ENCODE measurements around the gene PANK4. TPM values are rescaled to one million over a fixed set of nuclear protein-coding genes. Genes with fewer than 3 reads are reported as not detected.

The PANK4 gene
- total RNA-seq, 1 donor from 2014 or later: 37.1 TPM

DNA sequence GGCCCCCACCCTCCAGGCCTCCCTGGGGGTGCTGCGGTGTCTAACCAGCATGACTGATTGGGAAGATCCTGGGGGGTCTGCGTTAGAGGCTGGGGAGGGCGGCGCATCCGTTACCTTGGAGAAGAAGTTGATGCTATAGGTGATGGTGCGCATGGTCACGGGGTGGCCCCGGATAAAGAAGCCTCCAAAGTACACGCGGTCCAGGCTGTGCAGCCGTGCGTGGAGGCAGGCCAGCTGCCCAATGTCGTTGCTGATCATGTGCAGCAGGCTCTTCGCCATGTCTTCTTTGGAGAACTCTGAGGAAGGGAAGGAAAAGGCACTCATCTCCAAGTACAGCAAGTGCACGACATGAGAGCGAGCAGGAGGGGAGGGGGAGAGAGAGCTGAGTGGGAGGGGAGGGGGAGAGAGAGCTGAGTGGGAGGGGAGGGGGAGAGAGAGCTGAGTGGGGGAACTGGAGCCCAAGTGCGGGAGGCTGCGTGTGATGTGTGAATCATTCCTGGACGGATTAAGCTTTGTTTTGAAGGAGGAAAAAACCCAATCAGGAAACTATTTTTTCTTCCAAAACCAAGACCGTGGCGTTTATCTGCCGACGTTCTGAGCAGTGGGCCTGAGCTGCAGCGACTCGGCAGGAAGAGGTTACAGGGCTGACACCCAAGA is 7.2 kb downstream of the PANK4 start:
- DNase-seq (ENCODE audit: low spot score): no peak
- intact Hi-C loops (cut with DNase I): no loop called here

DNA sequence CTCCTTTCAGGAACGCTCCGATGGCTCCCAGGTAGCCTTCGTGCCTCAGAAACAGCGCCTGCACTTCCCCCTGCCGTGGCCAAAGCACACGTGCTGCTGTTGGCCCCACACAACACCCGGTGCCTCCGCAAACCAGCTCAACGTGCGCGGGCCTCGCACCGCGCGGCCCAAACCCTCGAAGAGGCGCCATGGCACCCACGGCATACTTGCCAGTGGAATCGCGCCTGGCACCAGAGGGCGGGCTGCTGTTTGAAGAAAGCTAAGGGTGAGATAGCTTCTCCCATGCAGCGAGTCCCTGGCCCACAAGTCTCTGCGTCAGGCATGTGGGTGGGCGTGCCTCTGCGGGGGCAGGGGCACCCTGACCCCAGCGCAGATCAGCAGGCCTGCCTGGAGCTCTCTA is 7.9 kb downstream of the PANK4 start:
- intact Hi-C loops (cut with DNase I): no loop called here
- DNase-seq (ENCODE audit: low spot score): no peak

DNA sequence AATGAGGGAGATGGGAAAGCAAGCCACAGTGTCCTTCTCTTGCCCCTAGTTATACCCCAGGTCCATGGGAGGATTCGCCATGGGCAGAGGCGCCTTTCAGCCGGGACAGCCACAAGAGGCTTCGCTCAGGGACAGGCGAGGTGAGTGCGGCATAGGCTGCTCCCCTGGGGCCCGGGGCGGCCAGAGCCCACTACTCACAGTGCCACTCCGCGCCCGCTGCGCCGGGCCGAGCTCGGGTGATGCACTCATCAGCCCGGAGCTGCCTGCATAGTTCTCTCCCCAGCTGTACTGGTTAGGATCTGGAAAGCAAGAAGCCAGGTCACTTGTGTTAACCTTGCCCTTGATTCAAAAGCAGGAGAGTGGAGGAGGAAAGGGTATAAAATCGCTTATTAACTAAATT is 8.4 kb downstream of the PANK4 start:
- no peak for DNase-seq (ENCODE audit: low spot score)
- intact Hi-C loops (cut with DNase I): no loop called here

DNA sequence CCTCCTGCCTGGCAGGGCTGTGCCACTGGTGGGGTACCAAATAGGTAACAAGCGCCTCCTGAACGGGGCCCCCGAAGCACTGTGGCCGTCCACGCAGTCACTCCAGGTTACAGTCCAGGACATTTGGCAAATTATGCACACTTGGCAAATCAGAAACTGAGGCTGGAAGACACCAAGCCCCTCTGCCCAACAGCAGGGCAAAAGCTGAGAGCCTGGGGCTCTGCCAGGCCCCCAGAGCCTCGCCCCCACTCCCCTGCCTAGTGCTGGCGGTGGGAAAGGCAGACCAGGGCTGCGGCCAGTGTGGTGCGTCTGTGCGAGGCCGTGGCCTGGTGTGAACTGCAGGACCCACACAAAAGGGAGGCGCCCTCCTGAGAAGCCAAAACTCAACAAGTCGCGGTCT is 9.4 kb downstream of the PANK4 start:
- intact Hi-C loops (cut with DNase I): no loop called here
- DNase-seq (ENCODE audit: low spot score): no peak

DNA sequence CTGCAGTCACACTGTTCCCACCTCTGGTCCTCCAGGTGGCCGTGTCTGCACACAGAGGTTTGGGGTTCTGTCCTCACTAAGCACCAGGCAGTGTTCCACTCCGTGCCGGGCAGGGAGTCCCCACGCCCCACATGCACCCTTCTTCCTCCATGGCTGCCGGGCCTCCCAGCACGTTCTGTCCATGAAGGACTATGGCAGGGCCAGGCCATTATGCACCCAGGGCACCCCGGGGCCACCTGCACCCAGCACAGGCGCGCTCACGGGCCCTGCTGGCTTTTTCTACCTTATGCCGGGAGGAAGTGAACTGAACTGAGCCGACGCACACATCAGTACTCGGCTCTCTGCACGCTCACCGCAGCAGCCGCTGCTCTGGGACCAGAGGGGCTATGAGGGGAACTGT is 10.3 kb downstream of the PANK4 start:
- intact Hi-C loops (cut with DNase I): no loop called here
- DNase-seq (ENCODE audit: low spot score): no peak

DNA sequence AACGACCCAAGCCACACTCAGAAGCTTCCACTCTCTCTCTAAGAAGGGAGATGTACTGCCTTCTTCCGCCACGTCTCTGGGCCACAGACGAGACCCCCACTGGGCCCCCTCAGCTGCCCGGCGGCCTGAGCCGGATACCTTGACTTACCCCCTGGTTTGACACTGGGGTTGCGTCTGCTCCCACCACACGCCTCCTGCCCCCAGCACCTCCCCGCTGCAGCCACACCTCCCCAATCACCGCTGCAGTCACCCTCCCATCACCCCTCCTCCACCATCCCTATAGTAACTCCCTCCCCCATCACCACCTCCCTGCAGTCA is 10.7 kb downstream of the PANK4 start:
- intact Hi-C loops (cut with DNase I): no loop called here
- no peak for DNase-seq (ENCODE audit: low spot score)

DNA sequence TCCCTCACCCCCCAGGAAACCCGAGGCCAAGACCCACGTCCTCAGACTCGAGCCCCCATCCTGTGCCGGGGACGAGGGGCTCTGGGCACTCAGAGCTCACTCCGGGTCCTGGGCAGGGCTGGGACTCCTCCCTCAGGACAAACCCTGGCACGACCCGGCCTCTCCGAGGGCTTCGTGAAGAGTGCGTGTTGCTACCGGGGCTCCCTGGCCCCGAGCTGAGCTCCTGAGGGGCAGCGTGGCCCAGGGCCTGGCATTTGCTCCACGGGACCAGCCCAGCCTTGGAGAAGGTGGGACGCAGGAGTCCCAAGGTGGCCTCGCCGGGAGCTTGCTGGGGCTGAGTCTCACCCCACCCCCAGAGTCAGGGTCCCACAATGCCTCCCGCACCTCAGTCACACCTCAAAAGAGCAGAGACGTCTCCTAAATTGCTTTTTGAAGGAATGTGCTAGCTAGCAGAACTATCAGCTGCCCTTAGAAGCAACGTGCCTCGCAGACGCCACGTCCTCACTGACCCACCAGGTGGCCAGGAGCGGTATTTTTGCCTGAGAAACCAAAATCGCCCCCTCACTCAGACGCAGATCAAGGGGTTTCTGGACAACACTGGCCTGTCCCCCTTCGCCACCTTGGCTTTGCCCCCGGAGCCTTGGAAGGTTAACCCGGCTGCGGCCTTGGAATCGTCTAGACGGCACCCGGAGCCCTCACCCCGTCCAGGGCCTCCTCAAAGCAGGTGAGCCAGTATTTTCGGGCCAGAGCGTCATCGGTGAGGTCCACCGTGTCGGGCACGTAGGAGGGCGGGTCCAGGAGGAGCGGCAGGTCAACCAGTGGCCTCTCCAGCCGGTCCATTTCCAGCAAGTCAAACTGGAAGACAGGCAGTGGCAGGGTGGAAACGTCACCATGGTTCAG is 11.3 kb downstream of the PANK4 start:
- DNase-seq (ENCODE audit: low spot score): no peak
- intact Hi-C loops (cut with DNase I): no loop called here

DNA sequence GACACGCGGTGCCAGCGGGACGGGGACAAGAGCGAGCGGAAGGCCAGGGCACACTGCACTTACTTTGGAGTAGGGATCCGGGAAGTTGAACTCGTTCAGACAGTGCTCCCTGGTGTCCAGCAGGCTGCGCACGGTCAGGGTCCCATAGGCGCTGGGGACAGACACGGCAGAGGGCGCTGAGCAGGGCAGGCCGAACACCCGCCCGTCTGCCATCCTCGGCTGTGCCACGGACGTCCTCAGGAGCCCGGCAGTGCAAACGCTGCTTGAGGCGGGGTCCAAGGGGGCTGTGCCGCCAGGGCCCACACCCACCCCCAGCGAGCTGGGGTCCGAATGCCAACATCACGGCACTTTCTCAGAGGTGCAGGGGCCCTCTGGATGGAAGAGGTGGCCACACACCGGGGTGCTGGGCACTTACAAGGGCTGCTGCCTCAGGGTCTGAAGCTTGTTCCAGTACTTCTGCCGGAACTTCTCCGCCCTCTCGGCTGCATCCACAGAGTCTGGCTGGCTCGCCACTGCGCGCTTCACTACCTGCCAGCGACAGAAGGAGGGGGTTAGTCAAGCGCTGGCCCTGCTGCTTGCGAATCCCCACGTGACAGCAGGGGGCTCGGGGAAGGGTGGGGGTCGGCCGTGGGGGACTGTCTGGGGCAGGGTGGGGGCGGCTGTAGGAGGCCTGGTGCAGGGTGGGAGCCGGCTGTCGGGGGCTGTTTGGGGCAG is 12.3 kb downstream of the PANK4 start:
- DNase-seq (ENCODE audit: low spot score): no peak
- intact Hi-C loops (cut with DNase I): no loop called here

DNA sequence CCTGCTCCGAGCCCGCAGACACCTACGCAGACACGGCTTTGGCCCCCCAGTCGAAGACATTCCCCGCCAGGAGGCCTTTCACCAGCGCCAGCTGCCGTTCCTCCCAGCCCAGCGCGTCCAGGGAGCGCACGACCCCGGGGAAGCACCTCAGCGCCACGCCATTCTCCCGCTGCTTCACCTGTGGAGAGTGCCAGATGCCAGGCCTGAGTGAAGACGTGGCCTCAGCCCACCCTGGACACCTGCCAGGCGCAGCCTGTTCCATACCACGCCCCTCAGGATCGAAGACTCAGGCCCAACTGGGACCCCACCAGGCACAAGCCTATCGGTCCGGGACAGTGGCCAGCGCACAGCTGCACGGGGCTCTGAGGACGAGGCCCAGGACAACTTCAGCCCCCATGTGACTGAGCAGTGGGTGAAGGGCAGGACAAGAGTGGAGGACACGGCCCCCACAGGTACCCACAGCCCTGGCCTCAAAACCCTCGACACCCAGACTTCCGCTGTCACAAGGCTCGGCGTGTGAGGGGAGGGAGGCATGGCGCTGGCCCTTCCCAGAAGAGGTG is 13.5 kb downstream of the PANK4 start:
- DNase-seq (ENCODE audit: low spot score): no peak
- intact Hi-C loops (cut with DNase I): no loop called here

DNA sequence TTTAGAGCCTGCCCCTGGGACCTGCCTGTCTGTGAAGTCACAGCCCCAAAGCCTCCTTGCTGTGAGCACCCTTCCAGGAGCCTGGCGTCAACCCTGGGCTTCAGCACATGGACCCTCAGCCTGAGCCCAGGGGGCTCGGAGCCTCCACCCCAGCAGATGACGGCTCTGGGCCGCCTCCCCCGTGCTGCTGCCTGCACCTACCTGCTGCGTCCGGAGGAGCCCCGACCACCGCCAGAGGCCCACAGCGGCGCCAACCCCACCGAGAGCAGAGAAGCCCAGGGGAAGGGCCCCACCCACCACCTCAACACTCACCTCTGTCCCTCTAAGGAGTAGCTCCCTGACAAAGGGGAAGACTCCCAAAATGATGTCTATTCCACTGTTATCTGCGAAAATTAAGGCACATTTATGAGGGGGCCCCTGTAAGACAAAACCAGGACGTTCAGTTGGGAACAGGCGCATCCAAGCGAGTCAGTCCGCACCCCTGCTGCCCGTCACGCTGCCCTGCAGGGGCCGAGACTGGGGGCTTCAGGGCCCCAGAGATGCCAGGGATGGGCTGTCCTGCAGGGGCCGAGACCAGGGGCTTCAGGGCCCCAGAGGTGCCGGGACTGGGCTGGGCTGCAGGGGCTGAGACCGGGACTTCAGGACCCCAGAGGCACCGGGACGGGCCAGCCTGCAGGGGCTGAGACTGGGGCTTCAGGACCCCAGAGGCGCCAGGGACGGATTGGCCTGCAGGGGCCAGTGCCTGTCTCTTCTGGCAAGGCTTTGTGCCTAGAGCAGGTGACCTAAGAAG is 15.8 kb downstream of the PANK4 start:
- no peak for DNase-seq (ENCODE audit: low spot score)
- intact Hi-C loops (cut with DNase I): no loop called here

DNA sequence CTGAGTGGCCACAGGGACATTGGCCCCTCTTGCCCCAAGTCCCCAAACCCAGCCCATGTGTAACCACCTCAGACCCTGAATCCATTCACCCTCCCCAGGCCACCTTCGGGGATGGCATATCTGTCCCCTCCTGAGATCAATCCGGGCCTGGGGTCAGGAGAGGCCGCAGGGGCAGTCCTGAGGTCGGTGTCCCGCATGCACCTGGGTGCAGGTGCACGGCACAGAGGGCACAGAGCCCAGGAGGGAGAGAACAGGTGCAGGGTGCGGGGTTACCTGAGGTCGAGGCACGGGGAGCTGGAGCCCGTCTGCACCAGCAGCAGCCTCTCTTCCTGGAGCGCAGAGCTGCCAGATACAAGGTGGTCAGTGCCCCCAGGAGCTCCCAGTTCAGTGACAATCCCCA is 16.8 kb downstream of the PANK4 start:
- intact Hi-C loops (cut with DNase I): no loop called here
- DNase-seq (ENCODE audit: low spot score): no peak

DNA sequence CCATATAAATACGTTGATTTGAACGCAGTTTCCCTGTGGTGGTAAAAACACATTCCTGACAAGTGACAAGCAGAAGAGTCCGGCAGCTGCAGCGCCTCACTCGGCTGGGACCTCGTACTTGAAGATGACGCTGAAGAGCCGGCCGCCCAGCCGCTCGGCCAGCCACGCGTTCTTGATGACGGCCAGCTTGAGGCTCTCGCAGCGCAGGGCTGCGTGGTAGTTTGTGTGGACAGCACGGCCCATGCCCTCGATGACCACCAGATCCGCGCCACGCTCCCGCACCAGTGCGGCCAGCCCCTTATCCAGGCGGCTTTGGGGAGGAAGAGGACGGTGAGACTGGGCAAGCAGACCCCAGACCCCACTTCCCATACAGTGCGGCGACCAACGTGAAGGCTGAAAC is 17.6 kb downstream of the PANK4 start:
- intact Hi-C loops (cut with DNase I): no loop called here

DNA sequence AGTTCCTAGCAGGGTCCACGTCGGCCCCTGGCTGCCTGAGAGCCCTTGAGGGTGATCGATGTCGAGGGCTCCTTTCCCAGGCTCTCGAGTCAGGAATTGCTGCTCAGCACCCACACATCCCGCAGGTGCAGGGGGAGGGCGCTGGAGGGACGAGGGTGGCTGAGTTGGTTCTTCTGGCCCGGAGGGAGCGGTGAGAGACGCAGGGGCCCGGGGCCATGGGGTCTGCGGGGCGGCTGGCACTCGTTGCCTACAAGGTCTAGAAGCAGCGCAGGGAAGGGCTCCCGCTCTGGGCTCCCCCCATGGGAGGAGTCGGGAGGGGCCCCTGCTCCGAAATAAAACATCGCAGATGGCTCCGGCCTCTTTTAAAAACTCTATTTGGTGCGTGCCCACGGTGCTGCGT is 18.2 kb downstream of the PANK4 start:
- intact Hi-C loops (cut with DNase I): no loop called here
- DNase-seq (ENCODE audit: low spot score): no peak

More for the DNA sequence above, 17.6 kb downstream of the PANK4 start:
- DNase-seq (ENCODE audit: low spot score): no peak

DNA sequence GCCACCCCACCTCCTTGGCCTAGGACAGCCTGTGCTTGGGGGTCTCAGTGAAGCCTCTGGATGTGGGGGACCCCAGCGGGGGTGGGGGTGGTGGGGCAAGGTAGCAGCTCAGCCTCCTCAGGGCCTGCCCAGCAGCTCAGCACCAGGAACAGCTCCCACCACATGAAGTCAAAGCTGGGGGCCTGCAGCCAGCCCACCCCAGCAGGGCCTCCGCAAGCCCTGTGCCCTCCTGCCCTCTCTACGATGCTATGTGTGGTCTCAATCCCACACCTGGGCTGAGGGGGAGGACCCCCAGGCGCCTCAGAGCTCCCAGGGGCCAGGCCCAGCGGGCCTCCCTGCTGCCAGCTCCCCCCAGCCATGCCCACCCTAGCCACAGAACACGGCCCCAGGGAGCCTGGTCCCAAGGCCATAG is 18.6 kb downstream of the PANK4 start:
- DNase-seq (ENCODE audit: low spot score): no peak
- intact Hi-C loops (cut with DNase I): no loop called here

DNA sequence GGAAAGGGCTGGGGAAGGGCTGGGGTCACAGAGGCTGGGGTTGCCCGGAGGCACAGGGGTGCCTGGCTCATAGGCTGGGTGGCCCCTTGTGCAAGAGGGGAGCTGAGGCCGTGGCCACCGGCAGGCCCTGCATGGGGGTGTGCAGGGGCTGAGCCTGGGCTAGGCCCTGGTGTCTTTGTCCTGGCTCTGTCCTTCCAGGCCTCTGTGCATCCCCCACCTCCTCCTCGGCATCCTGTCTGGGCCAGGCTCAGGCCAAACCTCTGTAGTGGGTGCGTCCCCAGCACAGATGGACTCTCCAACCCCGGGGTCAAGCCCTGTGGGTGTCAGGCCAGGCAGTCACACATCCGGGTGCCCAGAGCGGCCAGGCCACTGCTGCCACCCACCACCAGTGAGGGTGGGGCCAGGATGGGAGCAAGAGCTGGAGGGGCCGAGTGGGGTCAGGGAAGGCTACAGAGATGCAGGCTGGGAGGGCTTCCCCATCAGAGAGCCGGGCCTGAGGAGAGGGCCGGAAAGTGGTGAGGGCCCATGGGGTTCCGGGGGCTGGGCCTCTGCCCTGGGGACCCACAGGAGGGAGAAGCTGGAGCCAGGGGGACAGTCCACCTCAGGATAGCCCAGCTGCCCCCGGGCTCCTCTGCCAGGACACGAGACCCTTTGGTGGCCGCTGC is 19.4 kb downstream of the PANK4 start:
- no peak for DNase-seq (ENCODE audit: low spot score)
- intact Hi-C loops (cut with DNase I): no loop called here

DNA sequence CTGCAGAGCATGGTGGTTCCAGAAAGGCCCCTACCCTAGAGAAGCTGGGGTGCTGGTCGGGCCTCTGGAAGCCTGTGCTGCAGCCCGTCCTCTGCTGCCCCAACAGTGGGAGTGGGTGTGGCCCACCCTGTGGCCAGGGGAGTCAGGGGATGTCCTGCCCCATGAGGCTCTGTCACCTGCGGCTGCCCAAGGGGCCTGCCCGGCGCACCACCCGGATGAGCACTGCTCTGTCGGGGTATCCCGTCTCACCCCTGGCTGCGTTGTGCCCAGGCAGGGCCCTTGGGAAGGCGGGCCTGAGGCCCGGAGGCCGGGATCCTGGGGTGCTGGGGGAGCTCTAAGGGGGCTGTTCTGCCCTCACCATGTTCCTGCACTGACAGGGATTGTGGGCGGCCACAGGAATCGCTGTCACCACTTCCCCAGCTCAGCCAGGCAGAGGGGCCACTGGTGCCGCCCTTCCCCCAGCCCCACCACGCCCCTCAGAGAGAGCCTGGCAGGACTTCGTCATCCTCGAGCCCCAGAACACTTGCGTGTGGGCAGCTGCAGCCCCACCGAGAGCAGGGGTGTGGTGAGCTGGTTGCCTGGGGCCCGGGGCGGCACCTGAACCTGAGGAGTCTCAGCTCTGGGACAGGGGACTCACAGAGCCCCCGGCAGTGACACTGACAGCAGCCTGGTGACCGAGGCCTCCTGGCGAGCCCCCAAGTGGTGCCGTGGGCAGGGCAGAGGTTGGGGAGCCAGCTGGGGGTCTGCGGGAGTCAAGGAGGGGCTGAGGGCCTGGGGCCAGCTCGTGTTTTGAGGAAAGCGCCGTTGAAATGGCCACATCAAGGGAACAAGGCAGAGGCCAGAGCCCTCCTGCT is 20.2 kb downstream of the PANK4 start:
- intact Hi-C loops (cut with DNase I): no loop called here

DNA sequence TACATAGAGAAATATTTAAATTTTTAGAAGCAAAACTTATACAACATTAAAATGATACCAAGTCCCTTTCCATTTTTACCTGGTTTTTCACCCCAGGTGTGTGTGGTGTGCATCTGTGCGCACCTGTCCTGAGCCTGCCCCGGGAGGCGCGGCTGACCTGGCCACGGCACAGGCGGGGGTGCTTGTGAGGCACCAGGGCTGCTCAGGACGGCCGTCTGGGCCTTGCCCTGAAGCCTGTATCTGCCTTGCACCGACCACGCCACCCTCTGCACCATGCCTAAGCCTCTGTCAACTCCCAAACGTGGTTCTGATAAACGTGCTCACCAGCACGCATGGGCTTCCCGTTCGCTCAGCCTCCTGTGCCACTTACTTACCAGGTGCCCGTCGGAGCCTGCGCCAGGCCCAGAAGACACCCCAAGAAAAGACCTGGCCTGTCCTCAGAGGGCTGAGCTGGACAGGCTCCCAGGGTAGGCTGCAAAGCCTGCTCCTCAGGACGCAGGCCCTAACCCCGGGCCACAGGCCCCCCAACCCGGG is 20.9 kb downstream of the PANK4 start:
- no peak for DNase-seq (ENCODE audit: low spot score)
- intact Hi-C loops (cut with DNase I): no loop called here

More for the DNA sequence above, 20.2 kb downstream of the PANK4 start:
- DNase-seq (ENCODE audit: low spot score): no peak

DNA sequence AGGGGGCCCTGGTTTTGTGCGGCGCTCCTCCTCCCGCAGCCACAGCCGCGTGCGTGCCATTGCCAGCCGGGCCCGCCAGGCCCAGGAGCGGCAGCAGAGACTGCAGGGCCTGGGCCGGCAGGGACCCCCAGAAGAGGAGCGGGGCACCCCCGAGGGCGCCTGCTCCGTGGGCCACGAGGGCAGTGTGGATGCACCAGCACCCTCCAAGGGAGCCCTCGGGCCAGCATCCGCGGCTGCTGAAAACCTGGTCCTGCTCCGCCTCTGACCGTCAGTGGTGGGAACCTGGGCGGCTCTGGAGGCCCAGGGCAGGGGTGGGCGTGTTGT is 21.5 kb downstream of the PANK4 start:
- DNase-seq (ENCODE audit: low spot score): no peak
- intact Hi-C loops (cut with DNase I): no loop called here
